GM19193 (cell line): ENCODE data around the gene MRPL49.

Source experiments
- POLR2A ChIP-seq: IDR thresholded peaks from 4 replicates; pipeline ENCODE4 v1.6.1; 2011; ENCODE audit not compliant: insufficient read depth, insufficient read length; ENCODE audit errors: extremely low read depth

MRPL49 gene

DNA sequence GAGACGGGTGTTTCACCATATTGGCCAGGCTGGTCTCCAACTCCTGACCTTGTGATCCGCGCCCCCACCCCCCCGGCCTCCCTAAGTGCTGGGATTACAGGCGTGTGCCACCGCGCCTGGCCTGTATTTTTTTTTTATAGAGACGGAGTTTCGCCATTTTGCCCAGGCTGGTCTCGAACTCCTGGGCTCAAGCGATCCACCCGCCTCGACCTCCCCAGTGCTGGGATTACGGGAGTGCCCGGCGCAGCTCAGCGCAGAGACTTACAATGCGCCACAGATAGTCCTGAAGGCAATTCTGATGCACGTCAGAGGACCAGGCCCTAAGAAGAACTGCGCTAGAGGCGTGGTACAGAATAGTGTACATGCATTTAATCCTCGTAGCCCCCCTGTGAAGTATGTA is 26.7 kb upstream of the MRPL49 start:
- TF ChIP-seq POLR2A = no peak

DNA sequence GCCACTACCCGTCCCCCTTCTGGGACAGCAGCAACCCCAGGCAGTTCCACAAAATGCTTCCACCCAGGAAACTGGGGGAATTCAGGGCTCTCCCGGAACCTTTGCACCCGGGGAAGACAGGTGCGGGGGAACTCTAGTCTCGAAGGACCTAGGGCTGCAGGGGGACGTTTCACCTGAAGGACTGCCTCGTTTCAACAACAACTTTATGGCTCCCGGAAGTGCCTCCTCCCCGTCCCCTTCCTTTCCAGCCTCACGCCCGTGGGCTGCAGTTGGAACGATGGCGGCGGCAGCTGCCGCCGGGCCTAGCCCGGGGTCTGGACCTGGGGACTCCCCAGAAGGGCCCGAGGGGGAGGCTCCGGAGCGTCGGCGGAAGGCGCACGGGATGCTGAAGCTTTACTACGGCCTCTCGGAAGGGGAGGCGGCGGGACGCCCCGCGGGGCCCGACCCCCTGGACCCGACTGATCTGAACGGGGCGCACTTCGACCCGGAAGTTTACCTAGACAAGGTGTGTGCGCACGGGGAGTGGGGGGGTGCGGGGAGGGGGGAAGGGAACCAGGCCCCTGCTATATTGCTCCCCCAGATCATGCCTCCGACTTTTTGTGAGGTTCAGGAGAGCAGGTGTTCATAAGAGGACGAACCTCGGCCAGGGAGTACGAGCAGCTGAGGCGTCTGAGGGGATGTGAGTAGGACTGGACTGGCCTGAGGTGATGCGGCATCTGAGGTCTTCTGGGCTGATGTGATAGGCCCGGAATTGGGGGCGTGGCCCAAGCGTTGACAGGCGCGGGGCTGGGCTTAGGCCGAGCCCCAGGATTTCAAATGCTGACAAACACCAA is 25.9 kb upstream of the MRPL49 start, which contains the start of gene VPS51:
Gene VPS51, plus strand, starts transcription at position 241 of the 833 bp plus-strand sequence. Its CDS starts 37 bp downstream, at position 278.
- peak; percentile 88 for TF ChIP-seq POLR2A

DNA sequence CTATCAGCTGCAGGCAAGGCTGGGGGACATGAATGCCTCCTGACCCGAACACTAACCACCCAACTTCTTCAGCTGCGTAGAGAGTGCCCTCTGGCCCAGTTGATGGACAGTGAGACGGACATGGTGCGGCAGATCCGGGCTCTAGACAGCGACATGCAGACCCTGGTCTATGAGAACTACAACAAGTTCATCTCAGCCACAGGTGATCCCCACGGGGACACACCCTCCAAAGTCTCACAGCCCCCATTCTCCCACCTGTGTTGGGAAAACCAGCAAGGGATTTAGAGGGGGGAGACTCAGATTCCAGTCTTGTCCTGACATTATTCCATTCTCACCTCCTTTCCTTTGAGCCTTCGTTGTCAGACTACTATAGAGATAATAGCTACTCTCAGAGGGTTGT is 25.2 kb upstream of the MRPL49 start:
- TF ChIP-seq POLR2A = no peak

DNA sequence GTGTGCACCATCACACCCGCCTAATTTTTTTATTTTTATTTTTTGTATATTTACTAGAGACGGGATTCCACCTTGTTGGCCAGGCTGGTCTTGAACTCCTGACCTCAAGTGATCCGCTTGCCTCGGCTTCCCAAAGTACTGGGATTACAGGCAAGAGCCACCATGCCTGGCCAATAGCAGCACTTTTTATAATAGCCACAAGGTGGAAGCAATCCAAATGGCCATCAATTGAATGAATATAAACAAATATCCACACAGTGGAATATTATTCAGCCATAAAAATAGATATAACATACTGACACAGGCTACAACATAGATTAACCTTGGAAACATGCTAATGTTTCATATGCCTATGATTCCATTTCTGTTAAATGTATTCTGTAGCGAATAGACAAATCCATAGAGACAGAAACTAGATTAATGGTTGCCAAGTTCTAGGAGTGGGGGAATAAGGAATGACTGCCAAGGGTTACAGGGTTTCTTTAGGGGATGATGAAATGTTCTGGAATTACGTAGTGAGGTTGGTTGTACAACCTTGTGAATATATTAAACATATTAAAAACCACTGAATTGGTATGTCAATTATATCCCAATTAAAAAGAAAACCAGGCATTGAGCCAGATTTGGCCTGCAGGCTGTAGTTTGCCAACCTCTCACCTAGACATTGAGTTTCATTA is 21.3 kb upstream of the MRPL49 start:
- TF ChIP-seq POLR2A = no peak

DNA sequence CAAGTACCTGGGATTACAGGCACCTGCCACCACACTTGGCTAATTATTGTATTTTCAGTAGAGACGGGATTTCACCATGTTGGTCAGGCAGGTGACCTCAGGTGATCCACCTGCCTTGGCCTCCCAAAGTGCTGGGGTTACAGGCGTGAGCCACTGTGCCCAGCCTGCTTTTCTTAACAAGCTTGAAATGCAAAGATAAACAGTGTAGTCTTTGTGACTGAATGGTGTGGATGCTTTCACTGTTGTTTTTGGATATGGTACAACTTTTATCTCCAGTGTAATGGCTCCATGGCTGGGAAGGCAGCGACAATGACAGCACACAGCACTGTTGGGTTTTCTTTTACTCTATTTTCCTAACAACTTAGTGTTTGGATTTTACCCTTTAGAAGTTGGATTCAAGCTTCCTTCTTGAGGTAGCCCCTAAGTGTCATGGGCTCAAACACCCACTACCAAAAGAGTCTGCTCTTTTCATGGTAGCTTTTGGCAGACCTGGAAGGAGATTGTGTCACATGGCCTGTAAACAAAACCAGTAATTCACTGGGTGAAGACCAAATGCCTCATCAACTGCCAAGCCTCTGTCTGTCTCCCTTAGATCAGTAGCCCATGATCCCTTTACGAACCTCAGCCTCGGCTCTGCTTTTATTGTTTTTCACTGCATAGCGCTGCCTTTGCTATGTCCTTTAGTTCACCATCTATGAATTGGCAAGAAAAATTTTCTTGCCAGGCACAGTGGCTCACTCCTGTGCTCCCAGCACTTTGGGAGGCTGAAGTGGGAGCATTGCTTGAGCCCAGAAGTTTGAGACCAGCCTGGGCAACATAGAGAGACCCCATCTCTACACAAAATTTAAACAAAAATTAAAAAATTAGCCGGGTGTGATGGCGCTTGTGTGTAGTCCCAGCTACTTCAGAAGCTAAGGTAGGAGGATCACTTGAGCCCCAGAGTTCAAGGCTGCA is 19.7 kb upstream of the MRPL49 start:
- no peak for TF ChIP-seq POLR2A

DNA sequence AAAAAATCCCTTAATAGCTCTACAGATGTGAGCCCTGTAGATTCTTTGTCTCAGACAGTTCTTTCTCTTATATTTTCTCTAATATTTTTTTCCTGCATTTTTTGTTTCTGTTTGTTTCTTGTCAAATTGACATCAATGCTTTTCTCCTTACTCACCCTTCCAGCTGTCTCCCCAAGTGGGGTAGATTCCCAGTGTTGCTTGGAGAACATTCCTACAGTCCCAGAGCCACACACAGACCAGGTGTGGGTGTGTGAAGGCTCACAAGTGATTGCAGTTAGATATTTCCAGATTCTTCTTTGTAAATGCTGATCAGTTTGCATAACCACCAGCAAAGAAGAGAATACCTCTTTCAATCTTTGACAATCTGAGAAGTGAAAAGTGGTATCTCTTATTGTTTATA is 18.6 kb upstream of the MRPL49 start:
- no peak for TF ChIP-seq POLR2A

DNA sequence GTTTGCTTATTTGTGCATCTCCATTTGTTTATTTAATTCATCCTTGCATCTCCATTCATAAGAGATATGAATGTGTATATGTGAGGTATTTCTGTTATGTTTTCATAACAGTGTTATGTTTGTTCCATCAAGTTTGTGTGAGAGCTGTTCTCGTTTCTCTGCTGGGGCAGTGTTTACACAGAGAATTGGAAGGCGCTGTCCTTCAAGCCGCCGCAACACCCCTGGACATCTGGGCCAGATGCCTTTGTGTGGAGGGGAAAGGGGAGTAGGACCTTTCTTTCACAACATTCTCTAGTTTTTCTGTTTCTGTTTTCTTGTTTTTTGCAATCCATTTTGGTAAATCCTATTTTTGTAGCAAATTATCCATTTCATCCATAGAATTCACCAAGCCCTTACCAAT is 17.5 kb upstream of the MRPL49 start:
- no peak for TF ChIP-seq POLR2A

DNA sequence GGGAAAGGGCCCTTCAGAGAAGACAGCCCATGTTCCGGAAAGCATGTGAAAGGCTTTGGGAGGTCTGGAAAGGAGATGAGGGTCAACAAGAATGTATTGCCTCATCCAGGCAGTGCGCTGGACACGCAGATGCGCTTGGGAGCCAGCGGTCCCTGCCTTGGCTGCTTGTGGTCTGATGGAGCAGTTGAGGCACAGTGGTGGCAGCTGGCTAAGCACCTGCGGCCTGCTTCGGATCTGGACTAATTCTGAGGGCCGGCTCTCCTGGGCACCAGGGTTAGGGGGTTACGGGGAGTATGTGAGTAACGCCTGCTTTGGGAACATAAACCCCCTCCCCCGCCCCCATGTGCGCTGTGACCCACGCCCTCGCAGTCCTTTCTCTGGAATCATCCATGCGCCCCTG is 15.0 kb upstream of the MRPL49 start:
- TF ChIP-seq POLR2A = no peak

DNA sequence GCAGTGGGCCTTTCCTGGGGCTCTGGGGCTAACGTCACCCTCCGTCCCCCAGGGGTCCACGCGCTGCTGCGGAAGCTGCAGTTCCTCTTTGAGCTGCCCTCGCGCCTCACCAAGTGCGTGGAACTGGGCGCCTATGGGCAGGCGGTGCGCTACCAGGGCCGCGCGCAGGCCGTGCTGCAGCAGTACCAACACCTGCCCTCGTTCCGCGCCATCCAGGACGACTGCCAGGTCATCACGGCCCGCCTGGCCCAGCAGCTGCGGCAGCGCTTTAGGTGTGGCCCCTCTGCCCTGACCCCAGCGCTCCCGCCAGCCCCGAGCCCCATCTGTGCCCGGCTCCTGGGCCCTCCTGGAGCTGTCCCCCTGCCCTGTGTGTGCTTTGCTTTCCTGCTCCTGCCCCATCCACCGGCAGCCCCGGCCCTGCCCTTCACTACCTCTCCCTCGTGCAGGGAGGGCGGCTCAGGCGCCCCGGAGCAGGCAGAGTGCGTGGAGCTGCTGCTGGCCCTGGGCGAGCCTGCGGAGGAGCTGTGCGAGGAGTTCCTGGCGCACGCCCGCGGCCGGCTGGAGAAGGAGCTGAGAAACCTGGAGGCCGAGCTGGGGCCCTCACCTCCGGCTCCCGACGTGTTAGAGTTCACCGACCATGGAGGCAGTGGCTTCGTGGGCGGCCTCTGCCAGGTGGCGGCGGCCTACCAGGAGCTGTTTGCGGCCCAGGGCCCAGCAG is 14.2 kb upstream of the MRPL49 start:
- TF ChIP-seq POLR2A = no peak

DNA sequence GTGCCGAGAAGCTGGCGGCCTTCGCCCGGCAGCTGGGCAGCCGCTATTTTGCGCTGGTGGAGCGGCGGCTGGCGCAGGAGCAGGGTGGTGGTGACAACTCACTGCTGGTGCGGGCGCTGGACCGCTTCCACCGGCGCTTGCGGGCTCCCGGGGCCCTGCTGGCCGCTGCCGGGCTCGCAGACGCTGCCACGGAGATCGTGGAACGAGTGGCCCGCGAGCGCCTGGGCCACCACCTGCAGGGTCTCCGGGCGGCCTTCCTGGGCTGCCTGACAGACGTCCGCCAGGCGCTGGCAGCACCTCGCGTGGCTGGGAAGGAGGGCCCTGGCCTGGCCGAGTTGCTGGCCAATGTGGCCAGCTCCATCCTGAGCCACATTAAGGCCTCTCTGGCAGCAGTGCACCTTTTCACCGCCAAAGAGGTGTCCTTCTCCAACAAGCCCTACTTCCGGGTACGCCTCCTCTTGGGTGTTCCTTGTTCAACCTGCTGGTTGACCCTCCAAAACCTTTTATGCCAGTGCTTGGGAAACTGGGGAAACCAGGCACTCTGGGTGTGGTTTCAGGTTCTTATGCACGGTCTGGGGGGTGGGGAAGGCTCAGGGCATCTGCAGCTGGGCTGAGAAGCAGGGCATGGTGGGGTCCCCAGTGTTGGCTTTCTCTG is 13.5 kb upstream of the MRPL49 start:
- TF ChIP-seq POLR2A = no peak

DNA sequence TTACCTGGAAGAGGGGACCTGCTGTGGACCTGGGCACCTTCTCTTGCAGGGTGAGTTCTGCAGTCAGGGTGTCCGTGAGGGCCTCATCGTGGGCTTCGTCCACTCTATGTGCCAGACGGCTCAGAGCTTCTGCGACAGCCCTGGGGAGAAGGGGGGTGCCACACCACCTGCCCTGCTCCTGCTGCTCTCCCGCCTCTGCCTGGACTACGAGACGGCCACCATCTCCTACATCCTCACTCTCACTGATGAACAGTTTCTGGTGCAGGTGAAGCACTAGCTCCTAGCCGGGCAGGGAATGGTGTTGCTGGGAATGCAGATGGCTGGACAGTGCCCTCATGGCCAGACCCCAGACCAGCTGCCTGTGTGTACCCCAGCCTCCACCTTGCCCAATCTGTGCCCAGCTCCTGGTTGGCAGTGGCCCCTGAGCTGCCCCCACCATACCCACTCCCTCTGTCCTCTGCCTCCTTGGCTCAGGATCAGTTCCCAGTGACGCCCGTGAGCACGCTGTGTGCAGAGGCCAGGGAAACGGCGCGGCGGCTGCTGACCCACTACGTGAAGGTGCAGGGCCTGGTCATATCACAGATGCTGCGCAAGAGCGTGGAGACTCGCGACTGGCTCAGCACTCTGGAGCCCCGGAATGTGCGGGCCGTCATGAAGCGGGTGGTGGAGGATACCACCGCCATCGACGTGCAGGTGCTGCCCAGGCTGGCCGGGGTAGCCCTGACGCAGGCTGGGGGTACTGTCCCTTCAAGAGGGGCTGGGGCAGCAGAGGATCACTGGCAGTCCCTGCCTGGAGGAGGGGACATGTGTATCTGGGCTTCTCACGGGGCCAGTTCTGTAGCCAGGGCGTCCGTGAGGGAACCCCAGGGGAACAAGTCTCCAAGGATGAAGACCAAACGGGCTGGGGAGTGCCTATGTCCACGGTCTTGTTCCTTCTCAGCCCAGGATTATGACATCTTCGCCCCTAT is 12.6 kb upstream of the MRPL49 start:
- no peak for TF ChIP-seq POLR2A

DNA sequence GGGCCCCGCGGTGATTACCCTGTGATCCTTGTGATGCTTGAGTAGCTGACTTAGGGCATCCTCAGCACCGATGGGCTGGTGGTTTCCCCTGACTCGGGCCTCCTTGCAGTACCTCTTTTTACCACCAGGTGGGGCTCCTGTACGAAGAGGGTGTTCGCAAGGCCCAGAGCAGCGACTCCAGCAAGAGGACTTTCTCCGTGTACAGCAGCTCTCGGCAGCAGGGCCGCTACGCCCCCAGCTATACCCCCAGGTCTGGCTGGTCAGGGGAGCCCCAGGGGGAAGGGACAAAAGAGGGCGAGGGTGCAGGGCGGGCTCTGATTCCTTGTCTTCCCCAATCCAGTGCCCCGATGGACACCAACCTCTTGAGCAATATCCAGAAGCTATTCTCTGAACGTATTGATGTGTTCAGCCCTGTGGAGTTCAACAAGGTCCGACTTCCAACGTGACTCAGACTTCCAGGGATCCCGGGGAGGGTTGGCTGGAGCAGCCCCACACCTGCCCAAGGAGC is 11.7 kb upstream of the MRPL49 start:
- no peak for TF ChIP-seq POLR2A
